HUES64 (cell line): ENCODE results near the gene EEF1G. TPM values are rescaled to one million over a fixed set of nuclear protein-coding genes. Genes with fewer than 3 reads are reported as not detected.
"Not testable (repeated sequence)": the region's sequence is repeated elsewhere in the genome, so short reads cannot be mapped to it uniquely, and the experiment has no call there.

ENCODE experiments used
- H3K27ac ChIP-seq: 2 replicates; pipeline ENCODE4 v1.7.0; 2013; ENCODE audit warnings: low read depth, low read length, inconsistent platforms
- H3K27me3 ChIP-seq: 2 replicates; pipeline ENCODE4 v1.6.1; 2013; ENCODE audit warnings: mild to moderate bottlenecking, low read length; ENCODE audit not compliant: insufficient read depth
- H3K36me3 ChIP-seq: 2 replicates; pipeline ENCODE4 v1.6.1; 2013; ENCODE audit warnings: mild to moderate bottlenecking, low read length; ENCODE audit not compliant: insufficient read depth
- H3K4me1 ChIP-seq: 2 replicates; pipeline ENCODE4 v1.6.1; 2013; ENCODE audit warnings: mild to moderate bottlenecking, low read length, moderate library complexity; ENCODE audit not compliant: insufficient read depth
- H3K4me3 ChIP-seq: 2 replicates; pipeline ENCODE4 v1.5.1; 2013; ENCODE audit warnings: mild to moderate bottlenecking, low read length, moderate library complexity
- H3K9ac ChIP-seq: 2 replicates; pipeline ENCODE4 v1.6.1; 2013; ENCODE audit warnings: mild to moderate bottlenecking, low read depth, low read length
- H3K9me3 ChIP-seq: 2 replicates; pipeline ENCODE4 v1.6.1; 2013; ENCODE audit warnings: low read depth, low read length; ENCODE audit not compliant: insufficient read depth
- WGBS: fragments of 150-250, 120-280 bp; methylation state at CpG from one replicate; pipeline ENCODE4 v1.1.7; 2013; ENCODE audit warnings: missing lambda C conversion rate; 5-methylcytosine and 5-hydroxymethylcytosine counted together
- polyA plus RNA-seq, 2 experiments: library from polyadenylated mRNA; stranded (reverse); fragments of 50-300 nt; gene quantifications; one replicate each; pipeline ENCODE4 v1.2.3, GENCODE V29; 2013

Gene EEF1G, protein sequence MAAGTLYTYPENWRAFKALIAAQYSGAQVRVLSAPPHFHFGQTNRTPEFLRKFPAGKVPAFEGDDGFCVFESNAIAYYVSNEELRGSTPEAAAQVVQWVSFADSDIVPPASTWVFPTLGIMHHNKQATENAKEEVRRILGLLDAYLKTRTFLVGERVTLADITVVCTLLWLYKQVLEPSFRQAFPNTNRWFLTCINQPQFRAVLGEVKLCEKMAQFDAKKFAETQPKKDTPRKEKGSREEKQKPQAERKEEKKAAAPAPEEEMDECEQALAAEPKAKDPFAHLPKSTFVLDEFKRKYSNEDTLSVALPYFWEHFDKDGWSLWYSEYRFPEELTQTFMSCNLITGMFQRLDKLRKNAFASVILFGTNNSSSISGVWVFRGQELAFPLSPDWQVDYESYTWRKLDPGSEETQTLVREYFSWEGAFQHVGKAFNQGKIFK
- 1,523 TPM for polyA plus RNA-seq (2013, experiment 1 of 2)
- 1,614 TPM for polyA plus RNA-seq (2013, experiment 2 of 2)

DNA sequence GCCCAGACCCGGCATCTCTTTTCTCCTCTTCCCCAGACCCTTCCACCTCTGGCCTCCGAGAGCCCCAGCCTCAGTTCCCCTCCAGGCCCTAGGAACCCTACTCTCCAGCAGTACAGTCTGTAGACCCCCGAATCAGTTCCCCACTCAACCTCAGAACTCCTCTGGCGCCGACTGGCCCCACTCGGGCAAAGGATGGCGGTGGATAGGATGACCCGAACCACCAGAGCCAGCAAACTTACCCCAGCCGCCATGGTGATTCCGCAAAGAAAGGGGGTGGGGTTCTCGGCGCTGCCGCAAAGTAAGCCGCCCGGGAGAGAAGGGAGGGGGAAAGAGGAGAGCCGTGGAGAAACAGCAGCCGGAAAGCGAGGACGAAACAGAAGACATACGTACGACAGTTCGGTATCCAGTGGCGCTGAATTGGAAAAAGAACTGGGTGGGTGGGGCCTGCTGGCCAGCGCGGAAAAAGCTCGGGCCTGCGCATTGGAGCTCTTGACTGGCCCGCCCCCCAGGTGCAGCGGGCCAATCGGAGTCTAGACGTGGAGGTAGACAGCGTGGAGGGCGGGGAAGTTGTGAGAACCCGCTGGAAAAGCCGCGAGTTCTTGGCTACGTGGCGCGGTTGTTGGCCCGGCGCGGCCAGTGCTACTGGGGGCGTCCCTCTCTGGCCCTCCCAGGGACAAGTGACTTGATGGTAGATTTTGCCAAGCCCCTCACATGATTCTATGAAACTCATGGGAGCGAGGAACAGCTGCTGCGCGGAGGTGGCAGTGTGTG is at the start of gene EEF1G:
Gene EEF1G (minus strand): TSS at position 300 of the 771 bp plus-strand sequence. CDS start 49 bp downstream, at position 251.
- H3K9me3 ChIP-seq: no peaks in the 10 kb centered on the region
- H3K4me1 ChIP-seq: peaks cover 24% of the 10 kb centered on the region; the same call in 1 of the 2 replicates
- peak within 1 kb of the TSS; percentile 75 for H3K27ac ChIP-seq
- peak within 1 kb of the TSS; percentile 98 for H3K9ac ChIP-seq
- WGBS: under 1% methylated on average over 46 of the region's 46 CpGs
- H3K4me3 ChIP-seq: peak within 1 kb of the TSS; percentile 92
- peaks cover 64% of the 10 kb centered on the region for H3K36me3 ChIP-seq
- no peaks in the 10 kb centered on the region for H3K27me3 ChIP-seq

DNA sequence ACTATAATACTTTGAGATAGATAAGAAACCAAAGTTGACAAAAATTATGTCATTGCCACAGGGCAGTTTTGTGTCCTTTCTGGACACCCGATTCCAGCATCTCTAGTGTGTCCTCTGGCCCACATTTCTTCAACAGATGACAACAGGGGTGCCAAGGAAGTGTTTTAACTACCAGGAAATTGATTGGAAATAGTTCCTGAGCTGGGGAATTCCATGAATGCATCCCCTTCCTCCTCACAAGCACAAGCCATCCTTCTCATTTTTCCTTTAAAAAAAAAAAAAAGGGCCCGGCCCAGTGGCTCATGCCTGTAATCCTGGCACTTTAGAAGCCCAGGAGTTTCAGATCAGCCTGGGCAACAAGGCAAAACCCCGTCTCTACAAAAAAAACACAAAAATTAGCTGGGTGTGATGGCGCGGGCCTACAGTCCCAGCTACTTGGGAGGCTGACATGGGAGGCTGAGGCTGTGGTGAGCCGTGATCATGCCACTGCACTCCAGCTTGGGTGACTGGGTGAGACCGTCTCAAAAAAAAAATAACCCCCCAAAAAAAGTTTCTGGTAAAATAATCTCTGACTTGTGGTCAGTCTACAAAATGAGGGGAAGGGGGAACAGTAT is 48.9 kb upstream of the EEF1G start:
- peak overlapping the region; percentile 21 for H3K9ac ChIP-seq

DNA sequence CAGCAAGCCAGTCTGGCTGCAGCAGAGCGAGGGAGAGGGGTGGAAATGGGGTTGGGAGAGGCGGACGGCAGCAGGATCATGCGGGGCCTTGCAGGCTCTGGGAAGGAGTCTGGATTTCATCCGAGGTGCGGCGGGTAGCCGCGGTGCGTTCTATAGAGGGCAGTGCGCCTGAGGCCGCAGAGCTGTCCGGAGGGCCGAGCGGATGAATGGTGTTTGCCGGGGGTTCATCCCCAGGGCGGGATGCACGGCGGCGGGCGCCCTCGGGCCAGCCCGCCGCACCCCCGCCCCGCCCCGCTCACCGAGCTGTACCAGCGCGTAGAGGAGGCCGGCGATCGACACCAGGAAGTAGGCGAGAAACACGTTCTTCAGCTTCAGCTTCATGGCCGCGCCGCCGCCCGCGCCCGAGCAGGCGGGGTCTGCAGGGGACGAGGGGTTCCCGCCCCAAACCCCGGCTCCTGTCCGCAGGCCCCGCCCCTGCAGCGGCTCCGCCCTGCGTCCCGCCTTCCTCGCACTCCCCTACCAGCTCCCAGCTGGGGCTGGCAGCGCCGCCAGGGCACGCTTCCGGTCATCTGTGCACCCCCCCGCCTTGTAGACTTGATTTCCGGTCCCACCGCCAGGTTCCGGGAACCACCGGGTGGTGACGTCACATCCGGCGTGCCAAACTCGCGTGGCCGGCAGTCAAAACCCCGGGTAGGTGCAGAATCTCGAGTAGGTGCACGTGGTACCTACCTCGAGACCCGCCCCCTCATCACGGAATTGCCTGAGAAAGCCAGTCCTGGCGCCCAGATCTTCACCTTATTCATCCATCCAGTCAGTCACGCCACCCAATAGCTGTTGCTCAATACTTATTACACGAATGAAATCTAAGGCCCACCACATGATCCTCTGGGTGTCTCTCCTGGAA is 48.1 kb upstream of the EEF1G start, which contains the start of gene B3GAT3:
Gene B3GAT3 (minus strand): TSS at position 420 of the 904 bp plus-strand sequence. CDS start 39 bp downstream, at position 381.
- H3K9me3 ChIP-seq: no peaks in the 10 kb centered on the region
- WGBS: 3% methylated on average over 77 of the region's 77 CpGs
- H3K4me3 ChIP-seq: peak within 1 kb of the TSS; percentile 93
- peak within 1 kb of the TSS; percentile 87 for H3K9ac ChIP-seq
- no peaks in the 10 kb centered on the region for H3K27me3 ChIP-seq
- peaks cover 10% of the 10 kb centered on the region; the same call in 1 of the 2 replicates for H3K4me1 ChIP-seq
- peak within 1 kb of the TSS; percentile 91 for H3K27ac ChIP-seq
- peaks cover 20% of the 10 kb centered on the region for H3K36me3 ChIP-seq

More for the DNA sequence above, 48.9 kb upstream of the EEF1G start:
- Histone ChIP-seq H3K4me1 (peaks cover 10% of the 10 kb centered on the region; the same call in 1 of the 2 replicates), H3K9me3 (no peaks in the 10 kb centered on the region), H3K27me3 (no peaks in the 10 kb centered on the region), H3K27ac (peak overlapping the region; percentile 91), H3K4me3 (peak overlapping the region; percentile 93), H3K36me3 (peaks cover 27% of the 10 kb centered on the region)
- WGBS: 87% methylated on average over 6 of the region's 7 CpGs

DNA sequence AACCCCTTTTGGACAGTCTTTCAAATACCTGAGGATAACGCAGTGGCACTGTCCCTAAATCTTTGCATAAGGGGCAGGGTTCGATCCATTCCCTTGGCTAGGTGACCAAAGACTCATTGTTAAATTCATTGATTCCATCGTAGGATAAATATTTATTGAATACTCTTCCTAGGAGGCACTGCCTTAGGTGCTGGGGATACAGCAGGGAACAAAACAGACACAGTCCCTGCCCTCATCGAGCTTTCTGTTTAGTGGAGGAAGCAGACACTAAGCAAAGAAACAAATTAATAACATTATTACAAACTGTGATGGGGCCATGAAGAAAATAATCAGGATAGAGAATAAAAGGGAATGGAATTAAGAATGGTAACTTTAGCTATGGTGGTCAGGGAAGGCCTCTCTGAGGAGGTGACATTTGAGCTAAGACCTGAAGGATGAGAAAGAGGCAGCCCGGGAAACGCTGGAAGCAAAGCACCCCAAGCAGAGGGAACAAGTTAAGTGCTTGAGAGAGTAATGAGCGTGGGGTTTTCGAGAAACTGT is 47.4 kb upstream of the EEF1G start:
- H3K9me3 ChIP-seq: no peaks in the 10 kb centered on the region
- peaks cover 17% of the 10 kb centered on the region for H3K36me3 ChIP-seq
- H3K27me3 ChIP-seq: no peaks in the 10 kb centered on the region
- H3K9ac ChIP-seq: peak overlapping the region; percentile 87
- H3K27ac ChIP-seq: peak overlapping the region; percentile 91
- peak overlapping the region; percentile 93 for H3K4me3 ChIP-seq
- H3K4me1 ChIP-seq: peaks cover 10% of the 10 kb centered on the region; the same call in 1 of the 2 replicates
- 30% methylated on average over 6 of the region's 8 CpGs for WGBS

DNA sequence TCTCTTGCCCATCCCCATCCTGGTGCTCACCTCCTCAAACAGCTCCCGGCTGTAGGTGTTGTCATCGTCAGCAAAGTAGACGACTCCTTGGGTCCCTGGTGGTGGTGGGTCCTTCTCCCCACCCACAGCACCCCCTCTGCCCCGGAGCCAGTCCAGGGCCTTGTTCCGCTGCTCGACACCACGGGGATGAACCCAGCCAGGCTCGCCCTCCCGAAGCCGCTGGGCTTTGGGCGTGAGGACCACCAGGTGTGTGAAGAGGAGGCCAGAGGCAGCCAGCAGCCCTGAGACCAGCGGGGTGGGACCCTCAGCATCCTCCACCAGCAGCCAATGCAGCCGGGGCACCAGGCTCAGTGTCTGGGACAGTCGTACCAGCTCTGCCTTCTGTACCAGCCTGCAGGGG is 43.3 kb upstream of the EEF1G start:
- H3K9ac ChIP-seq, H3K4me1 ChIP-seq, H3K27ac ChIP-seq, H3K9me3 ChIP-seq, H3K27me3 ChIP-seq, H3K4me3 ChIP-seq, H3K36me3 ChIP-seq: not testable (repeated sequence)
- WGBS: 95% methylated on average over 12 of the region's 14 CpGs

DNA sequence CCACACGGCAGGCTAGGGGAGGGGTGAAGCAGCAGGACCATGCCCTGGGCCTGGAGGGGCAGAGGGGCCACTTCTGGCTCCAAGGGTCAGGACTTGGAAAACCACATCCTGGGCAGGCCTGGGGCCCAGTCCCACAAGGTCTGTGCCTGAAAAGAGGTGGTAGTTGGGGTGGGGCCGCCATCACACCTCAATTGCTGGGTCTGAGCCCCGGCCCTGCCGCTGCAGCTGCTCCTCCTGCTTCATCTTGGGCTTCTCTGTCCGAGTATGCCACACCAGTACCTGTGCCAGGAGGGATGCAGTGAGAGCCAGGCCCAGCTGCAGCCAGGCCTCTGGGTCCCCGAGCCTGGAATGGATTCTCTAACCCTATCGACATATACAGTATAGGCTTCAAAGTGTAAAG is 41.8 kb upstream of the EEF1G start:
- Histone ChIP-seq H3K27me3 (peaks cover 10% of the 10 kb centered on the region; the same call in 1 of the 2 replicates), H3K9me3 (no peaks in the 10 kb centered on the region), H3K36me3 (peaks cover 7% of the 10 kb centered on the region; the same call in 1 of the 2 replicates), H3K27ac (no peak overlapping the region), H3K4me3 (no peak overlapping the region), H3K4me1 (peaks cover 6% of the 10 kb centered on the region; the same call in 1 of the 2 replicates), H3K9ac (no peak overlapping the region)
- 96% methylated on average over 7 of the region's 7 CpGs for WGBS

DNA sequence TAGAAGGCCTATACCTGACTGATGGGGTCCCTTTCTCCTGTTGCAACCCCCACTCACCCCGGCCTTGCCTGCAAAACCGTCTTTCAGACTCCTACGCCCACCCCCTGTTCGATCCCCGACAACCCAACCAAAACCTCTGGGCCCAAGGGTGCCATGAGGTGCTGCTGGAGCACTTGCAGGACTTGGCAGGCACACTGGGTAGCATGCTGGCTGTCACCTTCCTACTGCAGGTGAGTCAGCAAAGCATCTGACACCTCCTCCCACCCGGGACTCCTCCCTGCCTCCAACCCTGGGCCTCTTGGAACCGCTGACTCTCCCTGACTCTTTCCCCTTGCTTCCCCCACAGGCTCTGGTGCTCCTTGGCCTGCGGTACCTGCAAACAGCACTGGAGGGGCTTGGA is 40.6 kb upstream of the EEF1G start:
- Histone ChIP-seq H3K27me3 (peaks cover 10% of the 10 kb centered on the region; the same call in 1 of the 2 replicates), H3K36me3 (peaks cover 7% of the 10 kb centered on the region; the same call in 1 of the 2 replicates), H3K27ac (no peak overlapping the region), H3K4me1 (peaks cover 5% of the 10 kb centered on the region; the same call in 1 of the 2 replicates), H3K9me3 (no peaks in the 10 kb centered on the region), H3K4me3 (no peak overlapping the region), H3K9ac (no peak overlapping the region)
- WGBS: 75% methylated on average over 8 of the region's 8 CpGs

DNA sequence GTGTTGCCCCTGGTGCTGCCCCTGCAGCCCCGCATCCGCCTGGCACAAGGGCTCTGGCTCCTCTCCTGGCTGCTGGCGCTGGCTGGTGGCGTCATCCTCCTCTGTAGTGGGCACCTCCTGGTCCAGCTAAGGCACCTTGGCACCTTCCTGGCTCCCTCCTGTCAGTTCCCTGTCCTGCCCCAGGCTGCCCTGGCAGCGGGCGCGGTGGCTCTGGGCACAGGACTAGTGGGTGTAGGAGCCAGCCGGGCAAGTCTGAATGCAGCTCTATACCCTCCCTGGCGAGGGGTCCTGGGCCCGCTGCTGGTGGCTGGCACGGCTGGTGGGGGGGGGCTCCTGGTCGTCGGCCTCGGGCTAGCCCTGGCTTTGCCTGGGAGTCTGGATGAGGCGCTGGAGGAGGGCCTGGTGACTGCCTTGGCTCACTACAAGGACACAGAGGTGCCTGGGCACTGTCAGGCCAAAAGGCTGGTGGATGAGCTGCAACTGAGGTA is 39.6 kb upstream of the EEF1G start:
- peaks cover 7% of the 10 kb centered on the region; the same call in 1 of the 2 replicates for H3K36me3 ChIP-seq
- peak overlapping the region; percentile 31 for H3K4me3 ChIP-seq
- H3K27ac ChIP-seq: no peak overlapping the region
- H3K9me3 ChIP-seq: no peaks in the 10 kb centered on the region
- peaks cover 10% of the 10 kb centered on the region; the same call in 1 of the 2 replicates for H3K27me3 ChIP-seq
- WGBS: 84% methylated on average over 15 of the region's 15 CpGs
- H3K9ac ChIP-seq: no peak overlapping the region
- H3K4me1 ChIP-seq: peaks cover 5% of the 10 kb centered on the region; the same call in 1 of the 2 replicates

DNA sequence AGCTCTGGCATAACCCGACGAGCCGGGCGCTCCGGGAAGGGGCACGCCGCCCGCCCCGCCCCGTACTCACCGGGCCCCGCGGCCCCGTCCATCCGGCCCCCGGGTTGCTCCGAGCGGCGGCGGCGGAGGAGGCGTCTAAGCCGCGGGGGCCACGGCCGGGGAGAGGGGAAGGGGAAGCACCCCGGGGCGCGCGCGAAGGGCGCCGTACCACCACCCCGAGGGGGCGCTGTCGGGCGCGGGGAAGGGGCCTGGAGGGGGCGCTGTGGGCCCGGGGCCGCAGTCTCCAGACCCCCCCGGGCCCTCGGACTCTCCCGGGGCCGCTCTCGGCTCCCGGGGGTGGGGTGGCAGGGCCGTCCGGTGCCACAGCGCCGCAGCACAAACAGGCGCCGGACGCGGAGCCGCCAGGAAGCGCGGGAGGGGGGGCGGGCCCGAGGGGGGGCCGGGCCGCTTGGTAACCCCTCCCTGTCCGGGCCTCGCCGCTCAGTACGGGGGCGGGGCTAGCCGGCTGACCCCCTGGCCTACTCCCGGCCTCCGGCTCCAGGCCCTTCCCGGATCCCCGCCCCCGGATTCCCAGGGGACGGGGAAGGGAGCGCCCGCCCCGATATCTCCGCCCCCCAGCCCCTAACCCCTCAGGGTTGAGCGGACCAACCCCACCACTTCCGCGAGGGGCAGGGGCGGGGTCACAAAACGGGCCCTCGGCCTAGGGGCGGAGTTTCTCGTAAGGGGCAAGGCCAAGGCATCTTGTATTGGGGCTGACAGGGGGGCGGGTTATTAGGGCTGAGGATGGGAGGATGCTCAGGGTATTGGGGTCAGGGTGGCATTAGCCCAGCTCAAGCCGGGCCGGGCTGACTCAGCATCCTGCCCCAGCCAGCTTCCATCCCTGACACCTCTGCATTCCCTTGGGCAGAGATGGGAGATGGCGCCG is 38.9 kb upstream of the EEF1G start, which contains the start of the genes EML3 and ROM1:
Gene EML3 (minus strand): TSS at position 410 of the 925 bp plus-strand sequence. CDS start 318 bp downstream, at position 92.
Gene ROM1 (plus strand): TSS at position 892 of the 925 bp plus-strand sequence. CDS start 25 bp downstream, at position 917.
- Histone ChIP-seq H3K4me1 (peaks cover 5% of the 10 kb centered on the region; the same call in 1 of the 2 replicates), H3K9me3 (no peaks in the 10 kb centered on the region), H3K9ac (peak within 1 kb of the TSS; percentile 39; the same call in 1 of the 2 replicates), H3K27ac (no peak within 1 kb of the TSS), H3K36me3 (peaks cover 7% of the 10 kb centered on the region; the same call in 1 of the 2 replicates), H3K4me3 (peak within 1 kb of the TSS; percentile 66), H3K27me3 (peaks cover 10% of the 10 kb centered on the region; the same call in 1 of the 2 replicates)
- whole genome bisulfite sequencing: 4% methylated on average over 87 of the region's 91 CpGs
